Keratinocyte (primary cell): ENCODE data around the gene DNAH10.

ENCODE experiments used
- EZH2 ChIP-seq: IDR thresholded peaks from one replicate; pipeline ENCODE4 v1.6.1; 2012; ENCODE audit warnings: inconsistent platforms, mild to moderate bottlenecking, low read length, moderate library complexity
- TF ChIP-seq, protein P1 (sequence below), 3 experiments: IDR thresholded peaks in 1 of 3; conservative IDR thresholded peaks in 1 of 3; optimal IDR thresholded peaks in 1 of 3; 2 replicates in 2 of 3; 3 replicates in 1 of 3; pipeline versions ENCODE3 to v1.5.1; 2011; ENCODE audit warnings: low read length in 3 of 3, mild to moderate bottlenecking in 3 of 3, moderate library complexity in 2 of 3, control low read depth in 1 of 3, inconsistent platforms in 1 of 3; ENCODE audit not compliant: insufficient read depth in 2 of 3; ENCODE audit errors: extremely low read depth in 1 of 3

DNA sequence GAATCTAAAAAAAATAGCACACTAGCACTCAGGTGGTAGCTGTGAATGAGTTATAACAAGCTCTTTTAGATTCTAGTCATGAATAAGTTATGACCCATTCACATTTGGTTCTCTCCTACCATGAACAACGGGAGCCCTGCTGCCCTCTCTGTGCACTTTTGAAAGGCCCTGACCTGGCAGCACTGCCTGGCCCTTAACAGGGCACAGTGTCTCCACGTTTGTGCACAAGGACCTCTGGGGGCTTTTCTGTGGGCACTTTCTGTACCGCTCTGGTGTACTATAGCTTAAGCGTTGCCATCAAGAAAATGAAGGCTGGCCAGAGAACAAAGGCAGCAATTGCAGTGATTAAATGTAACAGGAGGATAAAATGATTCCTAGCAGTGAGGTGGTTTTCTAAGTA, 189.4 kb downstream of the DNAH10 start:
- no peak for TF ChIP-seq EZH2
- TF ChIP-seq, protein P1, sequence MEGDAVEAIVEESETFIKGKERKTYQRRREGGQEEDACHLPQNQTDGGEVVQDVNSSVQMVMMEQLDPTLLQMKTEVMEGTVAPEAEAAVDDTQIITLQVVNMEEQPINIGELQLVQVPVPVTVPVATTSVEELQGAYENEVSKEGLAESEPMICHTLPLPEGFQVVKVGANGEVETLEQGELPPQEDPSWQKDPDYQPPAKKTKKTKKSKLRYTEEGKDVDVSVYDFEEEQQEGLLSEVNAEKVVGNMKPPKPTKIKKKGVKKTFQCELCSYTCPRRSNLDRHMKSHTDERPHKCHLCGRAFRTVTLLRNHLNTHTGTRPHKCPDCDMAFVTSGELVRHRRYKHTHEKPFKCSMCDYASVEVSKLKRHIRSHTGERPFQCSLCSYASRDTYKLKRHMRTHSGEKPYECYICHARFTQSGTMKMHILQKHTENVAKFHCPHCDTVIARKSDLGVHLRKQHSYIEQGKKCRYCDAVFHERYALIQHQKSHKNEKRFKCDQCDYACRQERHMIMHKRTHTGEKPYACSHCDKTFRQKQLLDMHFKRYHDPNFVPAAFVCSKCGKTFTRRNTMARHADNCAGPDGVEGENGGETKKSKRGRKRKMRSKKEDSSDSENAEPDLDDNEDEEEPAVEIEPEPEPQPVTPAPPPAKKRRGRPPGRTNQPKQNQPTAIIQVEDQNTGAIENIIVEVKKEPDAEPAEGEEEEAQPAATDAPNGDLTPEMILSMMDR (optimal IDR thresholded peaks at IDR 0.05 in 1 of 3, IDR thresholded peaks at IDR 0.05 in 1 of 3, conservative IDR thresholded peaks at IDR 0.05 in 1 of 3; ENCODE audit: extremely low read depth in 1 of 3, insufficient read depth in 2 of 3, low read length in 3 of 3): no peak
